Activated CD4-positive, alpha-beta memory T cell treated with anti-CD3 and anti-CD28 coated beads for 36 hours (primary cell): Measurements from ENCODE around the gene CEACAM16. TPM values are rescaled to one million over a fixed set of nuclear protein-coding genes. Genes with fewer than 3 reads are reported as not detected.

Source experiments
- CTCF ChIA-PET: fragments of 350-600 bp; sonication (Branson Sonifier 250); formaldehyde crosslinking; loops from one replicate; lab custom pipeline; 2021; ENCODE audit warnings: antibody characterized with exemption, inconsistent platforms; lab: Charles Lee
- POLR2A ChIA-PET: fragments of 350-600 bp; sonication (Branson Sonifier 250); formaldehyde crosslinking; loops from one replicate; lab custom pipeline; 2021; ENCODE audit warnings: antibody characterized with exemption; lab: Charles Lee
- DNase-seq: peaks from one replicate; pipeline ENCODE4 v3.0.0-alpha.2; 2020
- H3K27ac Mint-ChIP-seq: one replicate; pipeline ENCODE4 v1.8.0; 2021; ENCODE audit warnings: mixed read lengths
- H3K27me3 Mint-ChIP-seq: one replicate; pipeline ENCODE4 v1.8.0; 2021; ENCODE audit warnings: mixed read lengths
- H3K36me3 Mint-ChIP-seq: one replicate; pipeline ENCODE4 v1.8.0; 2021; ENCODE audit warnings: mixed read lengths
- H3K4me1 Mint-ChIP-seq: one replicate; pipeline ENCODE4 v1.8.0; 2021; ENCODE audit warnings: low read depth, mixed read lengths
- H3K4me3 Mint-ChIP-seq: one replicate; pipeline ENCODE4 v1.8.0; 2021; ENCODE audit warnings: mild to moderate bottlenecking, mixed read lengths
- H3K9me3 Mint-ChIP-seq: one replicate; pipeline ENCODE4 v1.8.0; 2021; ENCODE audit warnings: mixed read lengths
- intact Hi-C: fragments of 100-400 bp; cut with micrococcal nuclease; formaldehyde crosslinking; loops from one replicate; pipeline ENCODE4 v1.15.1; 2023
- total RNA-seq, 2 experiments: library from RNA; stranded (reverse); gene quantifications; one replicate each; pipeline ENCODE4 v1.2.3, GENCODE V29; 2021

The CEACAM16 gene
- total RNA-seq, 2 experiments from 2014 or later: not detected

DNA sequence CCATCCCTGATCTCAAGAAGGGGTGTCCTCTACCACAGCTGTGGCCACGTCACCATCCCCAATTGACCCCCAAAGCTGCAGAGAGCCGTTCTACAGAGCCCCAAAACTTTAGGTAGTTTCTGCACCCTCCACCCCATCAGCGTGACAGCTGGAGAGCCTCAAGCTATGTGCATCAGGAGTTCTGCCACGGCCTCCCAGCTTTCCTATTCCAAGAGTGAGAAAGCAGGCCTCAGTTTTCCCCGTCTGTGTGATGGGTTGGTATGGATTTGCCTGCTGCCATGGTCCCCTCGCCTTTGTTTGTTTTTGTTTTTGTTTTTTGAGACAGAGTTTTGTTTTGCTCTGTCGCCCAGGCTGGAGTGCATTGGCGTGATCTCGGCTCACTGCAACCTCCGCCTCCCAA lies 51.0 kb downstream of the CEACAM16 start:
- Mint-ChIP-seq H3K9me3 (no peaks in the 10 kb centered on the region), H3K4me1 (peaks cover 51% of the 10 kb centered on the region), H3K4me3 (peak overlapping the region; percentile 93), H3K36me3 (peaks cover 54% of the 10 kb centered on the region), H3K27me3 (no peaks in the 10 kb centered on the region), H3K27ac (peak overlapping the region; percentile 99)
- intact Hi-C loops: loop anchor here (5.0 to 10.0 kb wide), 3 partner anchors 252 to 995 kb away; partner anchors contain the start of genes BLOC1S3, RELB, SMG9 and TRAPPC6A
- no peak for DNase-seq
- CTCF ChIA-PET: interaction anchor here (0.6 to 1.8 kb wide), 3 partner anchors 21 to 179 kb away, joined by 3 to 8 read pairs (median 5); no protein-coding TSS in a partner anchor
- POLR2A ChIA-PET: interaction anchor here (1.4 kb wide), 1 partner anchor 22 kb away, joined by 3 read pairs; no protein-coding TSS in a partner anchor

DNA sequence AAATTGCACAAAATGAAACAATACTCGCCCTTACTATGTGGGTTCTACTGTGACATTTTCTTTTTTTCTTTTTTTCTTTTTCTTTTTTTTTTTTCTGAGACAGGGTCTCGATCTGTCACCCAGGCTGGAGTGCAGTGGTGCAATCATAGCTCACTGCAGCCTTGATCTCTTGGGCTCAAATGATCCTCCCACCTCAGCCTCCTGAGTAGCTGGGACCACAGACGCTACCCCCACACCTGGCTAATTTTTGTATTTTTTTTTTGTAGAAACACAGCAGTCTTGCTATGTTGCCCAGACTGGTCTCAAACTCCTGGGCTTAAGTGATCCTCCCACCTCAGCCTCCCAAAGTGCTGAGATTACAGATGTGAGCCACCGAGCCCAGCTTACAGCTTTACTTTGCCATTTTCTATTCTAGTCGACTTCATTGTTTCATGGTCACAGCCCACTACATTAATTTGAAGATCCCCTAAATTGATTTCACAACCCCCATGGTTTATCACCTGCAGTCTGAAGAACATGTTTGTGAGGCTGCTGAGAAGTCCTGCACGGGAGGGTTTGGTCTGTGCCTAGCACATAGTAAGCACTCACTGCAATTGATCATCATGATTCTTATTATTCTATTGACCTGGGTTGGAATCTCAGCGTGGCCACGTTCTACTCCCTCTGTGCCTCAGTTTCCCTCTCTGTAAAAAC lies 53.3 kb downstream of the CEACAM16 start:
- intact Hi-C loops: loop anchor here (2.0 to 5.0 kb wide), 3 partner anchors 59 to 425 kb away; partner anchors contain the start of genes BLOC1S3, TOMM40 and TRAPPC6A
- Mint-ChIP-seq H3K4me3 (peak overlapping the region; percentile 93), H3K36me3 (peaks cover 70% of the 10 kb centered on the region), H3K4me1 (peaks cover 47% of the 10 kb centered on the region), H3K27ac (peak overlapping the region; percentile 99), H3K27me3 (no peaks in the 10 kb centered on the region), H3K9me3 (no peaks in the 10 kb centered on the region)
- ChIA-PET POLR2A (interaction anchor here (1.2 to 2.1 kb wide), 4 partner anchors 11 to 28 kb away, joined by 4 to 19 read pairs (median 12); no protein-coding TSS in a partner anchor), CTCF (interaction anchor here (0.7 to 5.3 kb wide), 6 partner anchors 18 to 63 kb away, joined by 3 to 50 read pairs (median 5); no protein-coding TSS in a partner anchor)
- peak; percentile 27 for DNase-seq

GRCh38 chr19:44752816-44753625 lies 54.1 kb downstream of the CEACAM16 start:
- no peaks in the 10 kb centered on the region for H3K9me3 Mint-ChIP-seq
- peaks cover 77% of the 10 kb centered on the region for H3K36me3 Mint-ChIP-seq
- ChIA-PET POLR2A (interaction anchor here (0.6 to 2.1 kb wide), 6 partner anchors 12 to 1133 kb away, joined by 3 to 19 read pairs (median 6); partner anchors contain the start of gene IRF2BP1), CTCF (interaction anchor here (0.7 to 5.3 kb wide), 5 partner anchors 18 to 63 kb away, joined by 3 to 50 read pairs (median 5); no protein-coding TSS in a partner anchor)
- peaks cover 52% of the 10 kb centered on the region for H3K4me1 Mint-ChIP-seq
- peak overlapping the region; percentile 93 for H3K4me3 Mint-ChIP-seq
- peak; percentile 99 for DNase-seq
- intact Hi-C loops: loop anchor here (1.0 to 5.0 kb wide), 4 partner anchors 17 to 424 kb away; partner anchors contain the start of genes BLOC1S3, TOMM40 and TRAPPC6A
- peak overlapping the region; percentile 99 for H3K27ac Mint-ChIP-seq
- no peaks in the 10 kb centered on the region for H3K27me3 Mint-ChIP-seq

- H3K27ac Mint-ChIP-seq: peak overlapping the region; percentile 99
- ChIA-PET POLR2A (interaction anchor here (1.4 to 2.1 kb wide), 4 partner anchors 12 to 30 kb away, joined by 3 to 19 read pairs (median 12); no protein-coding TSS in a partner anchor), CTCF (interaction anchor here (2.1 to 5.3 kb wide), 3 partner anchors 17 to 61 kb away, joined by 5 to 50 read pairs (median 43); no protein-coding TSS in a partner anchor)
- no peaks in the 10 kb centered on the region for H3K27me3 Mint-ChIP-seq
- H3K4me1 Mint-ChIP-seq: peaks cover 55% of the 10 kb centered on the region
- H3K36me3 Mint-ChIP-seq: peaks cover 81% of the 10 kb centered on the region
- peak overlapping the region; percentile 93 for H3K4me3 Mint-ChIP-seq
- intact Hi-C loops: loop anchor here (1.0 to 5.0 kb wide), 4 partner anchors 17 to 424 kb away; partner anchors contain the start of genes BLOC1S3, TOMM40 and TRAPPC6A
- H3K9me3 Mint-ChIP-seq: no peaks in the 10 kb centered on the region
- DNase-seq: no peak
Observed at GRCh38 chr19:44753626-44753931, 54.6 kb downstream of the CEACAM16 start.

- H3K36me3 Mint-ChIP-seq: peaks cover 83% of the 10 kb centered on the region
- no peaks in the 10 kb centered on the region for H3K9me3 Mint-ChIP-seq
- H3K27me3 Mint-ChIP-seq: no peaks in the 10 kb centered on the region
- DNase-seq: peak; percentile 94
- H3K27ac Mint-ChIP-seq: peak overlapping the region; percentile 99
- intact Hi-C loops: loop anchor here (1.0 to 5.0 kb wide), 5 partner anchors 16 to 423 kb away; partner anchors contain the start of genes BLOC1S3, TOMM40 and TRAPPC6A
- ChIA-PET CTCF (interaction anchor here (2.1 to 5.3 kb wide), 3 partner anchors 17 to 61 kb away, joined by 5 to 50 read pairs (median 43); no protein-coding TSS in a partner anchor), POLR2A (interaction anchor here (1.4 to 2.1 kb wide), 4 partner anchors 11 to 30 kb away, joined by 3 to 19 read pairs (median 12); no protein-coding TSS in a partner anchor)
- peak overlapping the region; percentile 93 for H3K4me3 Mint-ChIP-seq
- peaks cover 57% of the 10 kb centered on the region for H3K4me1 Mint-ChIP-seq
Observed at GRCh38 chr19:44753932-44754749, 55.2 kb downstream of the CEACAM16 start.

- Mint-ChIP-seq H3K9me3 (no peaks in the 10 kb centered on the region), H3K36me3 (peaks cover 80% of the 10 kb centered on the region), H3K4me1 (peaks cover 54% of the 10 kb centered on the region), H3K4me3 (peak overlapping the region; percentile 93), H3K27ac (peak overlapping the region; percentile 99), H3K27me3 (no peaks in the 10 kb centered on the region)
- POLR2A ChIA-PET: interaction anchor here (0.7 to 2.1 kb wide), 5 partner anchors 11 to 31 kb away, joined by 3 to 19 read pairs (median 7); no protein-coding TSS in a partner anchor
- DNase-seq: no peak
- intact Hi-C loops: loop anchor here (2.0 to 5.0 kb wide), 2 partner anchors 30 to 423 kb away; partner anchors contain the start of genes BLOC1S3 and TRAPPC6A
- CTCF ChIA-PET: interaction anchor here (1.8 to 5.3 kb wide), 4 partner anchors 16 to 65 kb away, joined by 5 to 50 read pairs (median 24); no protein-coding TSS in a partner anchor
Observed at GRCh38 chr19:44754750-44755080, 55.8 kb downstream of the CEACAM16 start.

- H3K36me3 Mint-ChIP-seq: peaks cover 79% of the 10 kb centered on the region
- DNase-seq: no peak
- intact Hi-C loops: loop anchor here (2.0 kb wide), 1 partner anchor 30 kb away; no protein-coding TSS in a partner anchor
- H3K27ac Mint-ChIP-seq: peak overlapping the region; percentile 99
- H3K9me3 Mint-ChIP-seq: no peaks in the 10 kb centered on the region
- ChIA-PET POLR2A (interaction anchor here (0.7 to 1.2 kb wide), 2 partner anchors 12 to 15 kb away, joined by 3 to 5 read pairs; no protein-coding TSS in a partner anchor), CTCF (interaction anchor here (1.8 to 5.3 kb wide), 3 partner anchors 16 to 66 kb away, joined by 5 to 50 read pairs (median 43); no protein-coding TSS in a partner anchor)
- no peaks in the 10 kb centered on the region for H3K27me3 Mint-ChIP-seq
- peak overlapping the region; percentile 93 for H3K4me3 Mint-ChIP-seq
- H3K4me1 Mint-ChIP-seq: peaks cover 55% of the 10 kb centered on the region
Observed at GRCh38 chr19:44755219-44755618, 56.3 kb downstream of the CEACAM16 start.

- ChIA-PET POLR2A (interaction anchor here (1.2 kb wide), 1 partner anchor 11 kb away, joined by 5 read pairs; no protein-coding TSS in a partner anchor), CTCF (interaction anchor here (1.8 to 5.3 kb wide), 3 partner anchors 15 to 66 kb away, joined by 5 to 50 read pairs (median 43); no protein-coding TSS in a partner anchor)
- Mint-ChIP-seq H3K27me3 (no peaks in the 10 kb centered on the region), H3K4me1 (peaks cover 56% of the 10 kb centered on the region), H3K36me3 (peaks cover 80% of the 10 kb centered on the region), H3K27ac (peak overlapping the region; percentile 99), H3K9me3 (no peaks in the 10 kb centered on the region), H3K4me3 (no peak overlapping the region)
- intact Hi-C loops: no loop called here
- DNase-seq: no peak
Observed at GRCh38 chr19:44756089-44756562, 57.2 kb downstream of the CEACAM16 start.

- peaks cover 46% of the 10 kb centered on the region for H3K4me1 Mint-ChIP-seq
- peaks cover 70% of the 10 kb centered on the region for H3K36me3 Mint-ChIP-seq
- intact Hi-C loops: no loop called here
- CTCF ChIA-PET: interaction anchor here (0.7 to 1.3 kb wide), 2 partner anchors 14 to 33 kb away, joined by 4 to 5 read pairs; no protein-coding TSS in a partner anchor
- no peaks in the 10 kb centered on the region for H3K27me3 Mint-ChIP-seq
- POLR2A ChIA-PET: interaction anchor here (1.4 kb wide), 1 partner anchor 24 kb away, joined by 3 read pairs; no protein-coding TSS in a partner anchor
- H3K4me3 Mint-ChIP-seq: no peak overlapping the region
- no peak overlapping the region for H3K27ac Mint-ChIP-seq
- DNase-seq: no peak
- no peaks in the 10 kb centered on the region for H3K9me3 Mint-ChIP-seq
Observed at GRCh38 chr19:44757057-44757734, 58.2 kb downstream of the CEACAM16 start.
